GM10248 (cell line): ENCODE data around the gene FMN1.

Experiments used
- CTCF ChIA-PET: fragments of 300-600 bp; sonication (Branson Sonifier 250); formaldehyde crosslinking; extraction: SDS; loops from one replicate; lab custom pipeline; 2021; ENCODE audit warnings: antibody characterized with exemption; lab: Yijun Ruan, JAX
- POLR2A ChIA-PET: fragments of 350-650 bp; sonication (Branson Sonifier 250); formaldehyde crosslinking; extraction: SDS; loops from one replicate; lab custom pipeline; 2020; ENCODE audit warnings: antibody characterized with exemption; lab: Yijun Ruan, JAX
- DNase-seq: peaks from one replicate; pipeline ENCODE4 v3.0.0; 2012; ENCODE audit errors: extremely low spot score
- CTCF ChIP-seq: IDR thresholded peaks from 2 replicates; pipeline ENCODE4 v1.5.1; 2012; ENCODE audit warnings: mild to moderate bottlenecking, low read depth; ENCODE audit errors: extremely low read depth, missing control alignments, control extremely low read depth

FMN1 gene

GRCh38 chr15:33084661-33085060 lies 109.9 kb downstream of the FMN1 start:
- TF ChIP-seq CTCF: no peak
- POLR2A ChIA-PET: no interaction called here
- CTCF ChIA-PET: interaction anchor here (1.0 to 1.6 kb wide), 3 partner anchors 19 to 652 kb away, joined by 3 to 5 read pairs (median 3); no protein-coding TSS in a partner anchor

GRCh38 chr15:33083232-33084081 lies 111.1 kb downstream of the FMN1 start:
- DNase-seq: no peak
- ChIA-PET POLR2A (no interaction called here), CTCF (interaction anchor here (1.6 kb wide), 1 partner anchor 20 kb away, joined by 3 read pairs; no protein-coding TSS in a partner anchor)
- TF ChIP-seq CTCF: no peak

More at GRCh38 chr15:33084661-33085060, 109.9 kb downstream of the FMN1 start:
- no peak for DNase-seq

- DNase-seq: no peak
- no peak for TF ChIP-seq CTCF
- ChIA-PET POLR2A (no interaction called here), CTCF (interaction anchor here (1.4 kb wide), 1 partner anchor 17 kb away, joined by 3 read pairs; no protein-coding TSS in a partner anchor)
Observed at GRCh38 chr15:33080006-33080405, 114.5 kb downstream of the FMN1 start.

- TF ChIP-seq CTCF: no peak
- ChIA-PET POLR2A (no interaction called here), CTCF (no interaction called here)
- no peak for DNase-seq
Observed at GRCh38 chr15:33078607-33079006, 115.9 kb downstream of the FMN1 start.

- POLR2A ChIA-PET: no interaction called here
- CTCF ChIA-PET: no interaction called here
- TF ChIP-seq CTCF: no peak
- DNase-seq: no peak
Observed at GRCh38 chr15:33076937-33077336, 117.6 kb downstream of the FMN1 start.

GRCh38 chr15:33074942-33075341 lies 119.6 kb downstream of the FMN1 start:
- POLR2A ChIA-PET: no interaction called here
- CTCF ChIA-PET: interaction anchor here (1.0 kb wide), 1 partner anchor 15 kb away, joined by 3 read pairs; no protein-coding TSS in a partner anchor
- DNase-seq: no peak
- no peak for TF ChIP-seq CTCF
